GM23338 (cell line): ENCODE results near the gene ERBB4.

Source experiments
- CREB1 ChIP-seq: fragments of 250-450 bp; sonication (Bioruptor Pico); IDR thresholded peaks from 2 replicates; pipeline ENCODE4 v1.5.0; 2020; ENCODE audit warnings: low read depth, mild to moderate bottlenecking, moderate library complexity
- EZH2 ChIP-seq: fragments of 200-600 bp; sonication (generic); IDR thresholded peaks from one replicate; pipeline ENCODE4 v1.8.0; 2017; ENCODE audit warnings: antibody characterized with exemption, mild to moderate bottlenecking, low read depth; ENCODE audit not compliant: unreplicated experiment
- EZH2phosphoT487 ChIP-seq: fragments of 200-600 bp; sonication (generic); IDR thresholded peaks from one replicate; pipeline ENCODE4 v1.8.1; 2018; ENCODE audit warnings: antibody characterized with exemption; ENCODE audit not compliant: unreplicated experiment
- POLR2AphosphoS5 ChIP-seq: IDR thresholded peaks from 2 replicates; pipeline ENCODE4 v1.6.1; 2016; ENCODE audit warnings: antibody characterized with exemption, low read depth
- STAT1 ChIP-seq: IDR thresholded peaks from one replicate; pipeline ENCODE4 v1.6.1; 2016; ENCODE audit warnings: antibody characterized with exemption; ENCODE audit not compliant: unreplicated experiment
- TF ChIP-seq, protein P1 (sequence below), 2 experiments: fragments of 200-600 bp in 1 of 2; sonication (generic) in 1 of 2; conservative IDR thresholded peaks; 2 replicates each; pipeline versions ENCODE4 v1.5.1 to v1.6.1; 2016 to 2017; ENCODE audit warnings: antibody characterized with exemption in 2 of 2, low read depth in 2 of 2, mild to moderate bottlenecking in 2 of 2, moderate library complexity in 1 of 2

DNA sequence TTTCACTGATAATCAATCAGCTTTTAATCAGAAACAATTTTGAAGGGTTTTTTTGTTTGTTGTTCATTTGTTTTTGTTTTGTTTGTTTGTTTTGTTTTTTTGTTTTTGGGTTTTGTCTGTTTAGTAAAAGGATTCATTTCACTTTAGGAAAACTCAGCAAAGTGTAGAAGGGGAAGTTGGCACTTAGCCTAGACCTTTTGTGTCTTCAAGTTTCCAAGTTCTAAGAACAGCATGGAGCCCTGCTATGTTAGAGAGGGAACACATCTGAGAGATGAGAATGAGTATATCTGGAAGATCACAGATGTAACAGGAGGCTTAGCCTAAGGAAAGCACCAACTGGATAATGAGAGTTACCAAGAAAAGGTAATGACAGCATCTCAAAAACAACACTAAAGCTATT, 501.5 kb downstream of the ERBB4 start:
- TF ChIP-seq, protein P1, sequence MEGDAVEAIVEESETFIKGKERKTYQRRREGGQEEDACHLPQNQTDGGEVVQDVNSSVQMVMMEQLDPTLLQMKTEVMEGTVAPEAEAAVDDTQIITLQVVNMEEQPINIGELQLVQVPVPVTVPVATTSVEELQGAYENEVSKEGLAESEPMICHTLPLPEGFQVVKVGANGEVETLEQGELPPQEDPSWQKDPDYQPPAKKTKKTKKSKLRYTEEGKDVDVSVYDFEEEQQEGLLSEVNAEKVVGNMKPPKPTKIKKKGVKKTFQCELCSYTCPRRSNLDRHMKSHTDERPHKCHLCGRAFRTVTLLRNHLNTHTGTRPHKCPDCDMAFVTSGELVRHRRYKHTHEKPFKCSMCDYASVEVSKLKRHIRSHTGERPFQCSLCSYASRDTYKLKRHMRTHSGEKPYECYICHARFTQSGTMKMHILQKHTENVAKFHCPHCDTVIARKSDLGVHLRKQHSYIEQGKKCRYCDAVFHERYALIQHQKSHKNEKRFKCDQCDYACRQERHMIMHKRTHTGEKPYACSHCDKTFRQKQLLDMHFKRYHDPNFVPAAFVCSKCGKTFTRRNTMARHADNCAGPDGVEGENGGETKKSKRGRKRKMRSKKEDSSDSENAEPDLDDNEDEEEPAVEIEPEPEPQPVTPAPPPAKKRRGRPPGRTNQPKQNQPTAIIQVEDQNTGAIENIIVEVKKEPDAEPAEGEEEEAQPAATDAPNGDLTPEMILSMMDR (conservative IDR thresholded peaks at IDR 0.05; ENCODE audit: low read depth in 2 of 2), result no peak
- TF ChIP-seq CREB1 (CRISPR knock-in tag) (no peak), EZH2phosphoT487 (no peak), STAT1 (no peak), POLR2AphosphoS5 (no peak), EZH2 (no peak)
